SK-N-SH (cell line): ENCODE results near the gene PEX10. TPM values are rescaled to one million over a fixed set of nuclear protein-coding genes. Genes with fewer than 3 reads are reported as not detected.

ENCODE experiments used
- CTCF ChIA-PET: fragments of 300-600, 350-600 bp; formaldehyde crosslinking; extraction: SDS; loops from one replicate; lab custom pipeline; 2021; lab: Yijun Ruan, JAX
- POLR2A ChIA-PET: fragments of 350-600 bp; sonication (Branson Sonifier 250); formaldehyde crosslinking; extraction: SDS; loops from one replicate; lab custom pipeline; 2020; ENCODE audit warnings: antibody characterized with exemption, inconsistent platforms; lab: Yijun Ruan, JAX
- DNase-seq: peaks from one replicate; pipeline ENCODE4 v3.0.0; 2012
- H2AFZ ChIP-seq: fragments of 200-600 bp; sonication (generic); 2 replicates; pipeline ENCODE4 v1.8.1; 2016; ENCODE audit warnings: antibody characterized with exemption, mild to moderate bottlenecking, low read depth
- H3F3A ChIP-seq: fragments of 200-600 bp; sonication (generic); replicated peaks from 2 replicates; pipeline ENCODE3; 2016; ENCODE audit warnings: antibody characterized with exemption, mild to moderate bottlenecking; ENCODE audit not compliant: insufficient read depth
- H3K27ac ChIP-seq, 2 experiments: fragments of 200-500 bp in 1 of 2; fragments of 200-600 bp in 1 of 2; sonication (Bioruptor generic) in 1 of 2; sonication (generic), shearing (Covaris generic) in 1 of 2; 2 replicates each; pipeline versions ENCODE4 v1.5.1 to v1.6.1; 2014 to 2016; ENCODE audit warnings: low read depth in 2 of 2, inconsistent platforms in 1 of 2, low read length in 1 of 2, mild to moderate bottlenecking in 1 of 2, mixed read lengths in 1 of 2
- H3K27me3 ChIP-seq: fragments of 200-600 bp; sonication (generic), shearing (Covaris generic); 2 replicates; pipeline ENCODE4 v1.6.1; 2016; ENCODE audit warnings: mixed run types; ENCODE audit not compliant: insufficient read depth
- H3K36me3 ChIP-seq, 2 experiments: fragments of 200-500 bp in 1 of 2; fragments of 200-600 bp in 1 of 2; sonication (Bioruptor generic) in 1 of 2; sonication (generic) in 1 of 2; replicated peaks in 1 of 2; 2 replicates each; pipeline versions ENCODE3 to v1.5.1; 2014 to 2016; ENCODE audit warnings: low read length in 1 of 2, mild to moderate bottlenecking in 1 of 2; ENCODE audit not compliant: insufficient read depth in 2 of 2, control insufficient read depth in 1 of 2
- H3K4me1 ChIP-seq, 2 experiments: fragments of 200-500 bp in 1 of 2; fragments of 200-600 bp in 1 of 2; sonication (Bioruptor generic) in 1 of 2; sonication (generic), shearing (Covaris generic) in 1 of 2; 2 replicates each; pipeline versions ENCODE4 v1.5.1 to v1.6.1; 2014 to 2016; ENCODE audit warnings: low read depth in 1 of 2, low read length in 1 of 2, mixed run types in 1 of 2; ENCODE audit not compliant: insufficient read depth in 2 of 2, control insufficient read depth in 1 of 2
- H3K4me2 ChIP-seq: fragments of 200-600 bp; sonication (generic), shearing (Covaris generic); 2 replicates; pipeline ENCODE4 v1.6.1; 2017; ENCODE audit warnings: mixed run types
- H3K4me3 ChIP-seq, 2 experiments: fragments of 200-500 bp in 1 of 2; fragments of 200-600 bp in 1 of 2; sonication (Bioruptor generic) in 1 of 2; sonication (generic), shearing (Covaris generic) in 1 of 2; 2 replicates each; pipeline versions ENCODE4 v1.5.1 to v1.8.1; 2014 to 2016; ENCODE audit warnings: low read depth in 2 of 2, inconsistent platforms in 1 of 2, low read length in 1 of 2, mild to moderate bottlenecking in 1 of 2, mixed read lengths in 1 of 2, moderate library complexity in 1 of 2
- H3K79me2 ChIP-seq: fragments of 200-600 bp; sonication (generic); 2 replicates; pipeline ENCODE4 v1.8.1; 2017; ENCODE audit warnings: mild to moderate bottlenecking; ENCODE audit not compliant: insufficient read depth
- H3K9ac ChIP-seq: fragments of 200-600 bp; sonication (generic); 2 replicates; pipeline ENCODE4 v1.6.1; 2017; ENCODE audit warnings: mixed run types
- H3K9me2 ChIP-seq: fragments of 200-600 bp; sonication (generic); 2 replicates; pipeline ENCODE4 v1.6.1; 2017; ENCODE audit warnings: mixed run types
- H3K9me3 ChIP-seq: fragments of 200-600 bp; sonication (generic); 2 replicates; pipeline ENCODE4 v1.6.1; 2017; ENCODE audit warnings: mixed run types, mild to moderate bottlenecking, moderate library complexity
- H4K20me1 ChIP-seq: fragments of 200-600 bp; sonication (generic); 2 replicates; pipeline ENCODE4 v1.6.1; 2017; ENCODE audit warnings: mild to moderate bottlenecking, mixed run types; ENCODE audit not compliant: insufficient read depth
- CTCF ChIP-seq: fragments of 200-600 bp; sonication (generic); IDR thresholded peaks from 2 replicates; pipeline ENCODE4 v1.6.1; 2017; ENCODE audit warnings: antibody characterized with exemption, mild to moderate bottlenecking, moderate library complexity
- EP300 ChIP-seq, 2 experiments: IDR thresholded peaks; 2 replicates each; pipeline versions ENCODE4 v1.4.0 to v1.6.1; 2012; ENCODE audit warnings: borderline replicate concordance in 1 of 2, low read depth in 1 of 2, low read length in 1 of 2
- EZH2phosphoT487 ChIP-seq: fragments of 200-600 bp; sonication (generic); IDR thresholded peaks from 2 replicates; pipeline ENCODE4 v1.6.1; 2017; ENCODE audit warnings: low read depth, mixed run types, mild to moderate bottlenecking, antibody characterized with exemption, moderate library complexity, borderline replicate concordance
- FOXM1 ChIP-seq: IDR thresholded peaks from 2 replicates; pipeline ENCODE4 v1.4.0; 2012; ENCODE audit warnings: low read depth, mild to moderate bottlenecking
- IRF3 ChIP-seq: fragments of 150-350 bp; IDR thresholded peaks from 2 replicates; pipeline ENCODE4 v1.6.1; 2016; ENCODE audit warnings: mild to moderate bottlenecking, low read depth, low read length
- JUND ChIP-seq: IDR thresholded peaks from 2 replicates; pipeline ENCODE4 v1.4.0; 2012
- MEF2A ChIP-seq: IDR thresholded peaks from 2 replicates; pipeline ENCODE4 v1.4.0; 2012; ENCODE audit warnings: low read depth, borderline replicate concordance
- MXI1 ChIP-seq: IDR thresholded peaks from 2 replicates; pipeline ENCODE4 v1.6.1; 2012; ENCODE audit warnings: mild to moderate bottlenecking, low read depth, low read length, improper control_type of control experiment
- RAD21 ChIP-seq: IDR thresholded peaks from 2 replicates; pipeline ENCODE4 v1.6.1; 2012; ENCODE audit warnings: mild to moderate bottlenecking, low read length
- REST ChIP-seq: IDR thresholded peaks from 2 replicates; pipeline ENCODE4 v1.6.1; 2012; ENCODE audit warnings: mild to moderate bottlenecking, low read depth, low read length, moderate library complexity
- RFX5 ChIP-seq: IDR thresholded peaks from 2 replicates; pipeline ENCODE4 v1.6.1; 2012; ENCODE audit warnings: mild to moderate bottlenecking, improper control_type of control experiment, low read length
- RXRA ChIP-seq: IDR thresholded peaks from 2 replicates; pipeline ENCODE4 v1.4.0; 2012; ENCODE audit warnings: low read depth, mild to moderate bottlenecking, borderline replicate concordance
- SMC3 ChIP-seq: IDR thresholded peaks from 2 replicates; pipeline ENCODE4 v1.6.1; 2012; ENCODE audit warnings: low read depth, low read length, improper control_type of control experiment
- TCF12 ChIP-seq: IDR thresholded peaks from 2 replicates; pipeline ENCODE4 v1.4.0; 2012
- USF1 ChIP-seq: IDR thresholded peaks from 2 replicates; pipeline ENCODE4 v1.4.0; 2012; ENCODE audit warnings: low read depth, borderline replicate concordance
- USF2 ChIP-seq: fragments of 150-350 bp; IDR thresholded peaks from 2 replicates; pipeline ENCODE4 v1.6.1; 2017; ENCODE audit warnings: antibody characterized with exemption, low read length, low read depth, borderline replicate concordance
- YY1 ChIP-seq: IDR thresholded peaks from 2 replicates; pipeline ENCODE4 v1.4.0; 2012; ENCODE audit warnings: low read depth, mild to moderate bottlenecking
- whole genome bisulfite sequencing: methylation state at CpG from one replicate; pipeline ENCODE4 v1.1.6; 2017; ENCODE audit warnings: low lambda C conversion rate; 5-methylcytosine and 5-hydroxymethylcytosine counted together
- polyA plus RNA-seq, 3 experiments: library from polyadenylated mRNA; depleted of rRNA; stranded (reverse); fragments of >200 nt; gene quantifications; 2 replicates each; pipeline ENCODE4 v1.2.3, GENCODE V29; 2012

The PEX10 gene
- polyA plus RNA-seq, 1 of the 3 experiments (the other 2 are of a cell fraction): 28.6 TPM

- POLR2A ChIA-PET: interaction anchor here (1.0 kb wide), 1 partner anchor 13 kb away, joined by 3 read pairs; no protein-coding TSS in a partner anchor
- WGBS: 39% methylated on average over 4 of the region's 9 CpGs
- TF ChIP-seq RAD21: no peak
- TF ChIP-seq RFX5: no peak
- no peak for TF ChIP-seq IRF3
- no peak for TF ChIP-seq MEF2A
- TF ChIP-seq REST: no peak
- no peak for TF ChIP-seq EP300 (IDR thresholded peaks at IDR 0.05; ENCODE audit: borderline replicate concordance in 1 of 2, low read depth in 1 of 2, low read length in 1 of 2)
- TF ChIP-seq CTCF: no peak
- TF ChIP-seq, all 33 proteins: peak for 0
These were observed 34.5 kb upstream of the PEX10 start for GRCh38 chr1:2446861-2447260.

GRCh38 chr1:2446394-2446793, 34.0 kb upstream of the PEX10 start:
- Histone ChIP-seq H3K4me1 (0 out of 4 replicates have a peak, but pooled peaks cover 0 to 2% of the 10 kb centered on the region in 2 experiments), H3F3A (no peaks in the 10 kb centered on the region), H3K9me2 (no peaks in the 10 kb centered on the region), H3K4me3 (no peak overlapping the region), H3K9ac (no peak overlapping the region), H3K27me3 (peaks cover 9% of the 10 kb centered on the region; the same call in 1 of the 2 replicates), H3K36me3 (no peaks in the 10 kb centered on the region), H3K79me2 (no peaks in the 10 kb centered on the region), H3K9me3 (no peaks in the 10 kb centered on the region), H2AFZ (no peak overlapping the region), H3K27ac (no peak overlapping the region), H3K4me2 (no peak overlapping the region), H4K20me1 (no peaks in the 10 kb centered on the region)
- DNase-seq: no peak
- POLR2A ChIA-PET: interaction anchor here (1.0 kb wide), 1 partner anchor 14 kb away, joined by 3 read pairs; no protein-coding TSS in a partner anchor
- CTCF ChIA-PET: interaction anchor here (1.1 kb wide), 1 partner anchor 32 kb away, joined by 5 read pairs; no protein-coding TSS in a partner anchor
- TF ChIP-seq JUND: no peak
- TF ChIP-seq SMC3: no peak
- TF ChIP-seq MXI1: no peak
- no peak for TF ChIP-seq YY1
- TF ChIP-seq RXRA: no peak
- TF ChIP-seq TCF12: no peak
- TF ChIP-seq IRF3: no peak
- TF ChIP-seq USF1: no peak
- no peak for TF ChIP-seq EZH2phosphoT487
- no peak for TF ChIP-seq FOXM1
- no peak for TF ChIP-seq USF2
- TF ChIP-seq EP300 (IDR thresholded peaks at IDR 0.05; ENCODE audit: borderline replicate concordance in 1 of 2, low read depth in 1 of 2, low read length in 1 of 2): no peak
- WGBS: 56% methylated on average over 11 of the region's 13 CpGs

More at GRCh38 chr1:2446861-2447260, 34.5 kb upstream of the PEX10 start:
- Histone ChIP-seq H3K4me1 (0 out of 4 replicates have a peak, but pooled peaks cover 0 to 3% of the 10 kb centered on the region in 2 experiments), H3K27me3 (peaks cover 9% of the 10 kb centered on the region; the same call in 1 of the 2 replicates), H3F3A (no peaks in the 10 kb centered on the region), H3K27ac (no peak overlapping the region), H3K9ac (no peak overlapping the region), H3K36me3 (no peaks in the 10 kb centered on the region), H3K9me3 (no peaks in the 10 kb centered on the region), H2AFZ (no peak overlapping the region), H3K4me2 (no peak overlapping the region), H3K4me3 (no peak overlapping the region), H3K79me2 (no peaks in the 10 kb centered on the region), H3K9me2 (no peaks in the 10 kb centered on the region), H4K20me1 (no peaks in the 10 kb centered on the region)
- CTCF ChIA-PET: interaction anchor here (0.6 to 2.0 kb wide), 5 partner anchors 9 to 98 kb away, joined by 3 to 9 read pairs (median 4); partner anchors contain the start of gene PEX10
- no peak for DNase-seq
